Activated naive CD8-positive, alpha-beta T cell treated with anti-CD3 and anti-CD28 coated beads, Interleukin-2, amount 10 ng/mL, durations not matched to agents 7 days and 5 days (primary cell): ENCODE results near the gene SPAG9. TPM values are rescaled to one million over a fixed set of nuclear protein-coding genes. Genes with fewer than 3 reads are reported as not detected.

ENCODE experiments used
- ATAC-seq: fragments of 150-1000 bp; cut with Tn5 transposase; one replicate; pipeline ENCODE4 v1.10.0; 2021; ENCODE audit warnings: low read depth, moderate library complexity
- POLR2A ChIA-PET: fragments of 350-600 bp; sonication (Branson Sonifier 250); formaldehyde crosslinking; loops from one replicate; lab custom pipeline; 2021; ENCODE audit warnings: antibody characterized with exemption; lab: Charles Lee
- DNase-seq: peaks from one replicate; pipeline ENCODE4 v3.0.0; 2021
- H3K27ac Mint-ChIP-seq: one replicate; pipeline ENCODE4 v1.8.0; 2022; ENCODE audit warnings: mild to moderate bottlenecking, mixed read lengths
- H3K27me3 Mint-ChIP-seq: one replicate; pipeline ENCODE4 v1.8.0; 2022; ENCODE audit warnings: mild to moderate bottlenecking, moderate library complexity, mixed read lengths
- H3K36me3 Mint-ChIP-seq: one replicate; pipeline ENCODE4 v1.8.0; 2021; ENCODE audit warnings: mild to moderate bottlenecking, mixed read lengths
- H3K4me1 Mint-ChIP-seq: one replicate; pipeline ENCODE4 v1.8.0; 2021; ENCODE audit warnings: mixed read lengths
- H3K4me3 Mint-ChIP-seq: one replicate; pipeline ENCODE4 v1.8.0; 2022; ENCODE audit warnings: mild to moderate bottlenecking, moderate library complexity, mixed read lengths
- H3K9me3 Mint-ChIP-seq: one replicate; pipeline ENCODE4 v1.8.0; 2021; ENCODE audit warnings: mixed read lengths
- total RNA-seq, 2 experiments: library from RNA; stranded (reverse); gene quantifications; one replicate each; pipeline ENCODE4 v1.2.3, GENCODE V29; 2021

The SPAG9 gene
- total RNA-seq, 2 experiments from 2014 or later, result 52.3 to 62.9 TPM

- Mint-ChIP-seq H3K27ac (no peak overlapping the region), H3K9me3 (no peaks in the 10 kb centered on the region), H3K36me3 (peaks cover 10% of the 10 kb centered on the region), H3K4me1 (peaks cover 5% of the 10 kb centered on the region), H3K4me3 (no peak overlapping the region), H3K27me3 (no peaks in the 10 kb centered on the region)
- POLR2A ChIA-PET, result no interaction called here
- ATAC-seq (no peak), DNase-seq (no peak)
Observed at GRCh38 chr17:51036084-51036483, 84.6 kb downstream of the SPAG9 start.

GRCh38 chr17:51035431-51035830 lies 85.2 kb downstream of the SPAG9 start:
- peaks cover 10% of the 10 kb centered on the region for H3K4me1 Mint-ChIP-seq
- no peak overlapping the region for H3K27ac Mint-ChIP-seq
- POLR2A ChIA-PET, result no interaction called here
- peaks cover 16% of the 10 kb centered on the region for H3K36me3 Mint-ChIP-seq
- ATAC-seq (no peak), DNase-seq (no peak)
- no peaks in the 10 kb centered on the region for H3K27me3 Mint-ChIP-seq
- H3K9me3 Mint-ChIP-seq, result no peaks in the 10 kb centered on the region
- no peak overlapping the region for H3K4me3 Mint-ChIP-seq

GRCh38 chr17:51034800-51035199 lies 85.9 kb downstream of the SPAG9 start:
- POLR2A ChIA-PET, result no interaction called here
- Mint-ChIP-seq H3K36me3 (peaks cover 16% of the 10 kb centered on the region), H3K9me3 (no peaks in the 10 kb centered on the region), H3K27me3 (no peaks in the 10 kb centered on the region), H3K4me1 (peaks cover 15% of the 10 kb centered on the region), H3K4me3 (no peak overlapping the region), H3K27ac (no peak overlapping the region)
- DNase-seq (no peak), ATAC-seq (no peak)

- H3K4me3 Mint-ChIP-seq, result no peak overlapping the region
- ATAC-seq, result no peak
- no peaks in the 10 kb centered on the region for H3K9me3 Mint-ChIP-seq
- peaks cover 16% of the 10 kb centered on the region for H3K36me3 Mint-ChIP-seq
- no peaks in the 10 kb centered on the region for H3K27me3 Mint-ChIP-seq
- no peak overlapping the region for H3K27ac Mint-ChIP-seq
- DNase-seq, result no peak
- POLR2A ChIA-PET, result no interaction called here
- peaks cover 23% of the 10 kb centered on the region for H3K4me1 Mint-ChIP-seq
Observed at GRCh38 chr17:51032850-51033249, 87.8 kb downstream of the SPAG9 start.

GRCh38 chr17:51029568-51030463 lies 90.9 kb downstream of the SPAG9 start:
- peak; percentile 78 for ATAC-seq
- Mint-ChIP-seq H3K36me3 (peaks cover 7% of the 10 kb centered on the region), H3K27ac (peak overlapping the region; percentile 90), H3K9me3 (no peaks in the 10 kb centered on the region), H3K4me1 (peaks cover 20% of the 10 kb centered on the region), H3K4me3 (peak overlapping the region; percentile 79), H3K27me3 (no peaks in the 10 kb centered on the region)
- DNase-seq, result no peak
- POLR2A ChIA-PET, result interaction anchor here (1.0 kb wide), 1 partner anchor 90 kb away, joined by 4 read pairs; the partner anchor contains the start of gene SPAG9

GRCh38 chr17:51029142-51029541 lies 91.5 kb downstream of the SPAG9 start:
- POLR2A ChIA-PET, result no interaction called here
- Mint-ChIP-seq H3K27ac (peak overlapping the region; percentile 90), H3K27me3 (no peaks in the 10 kb centered on the region), H3K4me3 (peak overlapping the region; percentile 79), H3K4me1 (peaks cover 20% of the 10 kb centered on the region), H3K36me3 (peaks cover 7% of the 10 kb centered on the region), H3K9me3 (no peaks in the 10 kb centered on the region)
- no peak for ATAC-seq
- DNase-seq, result no peak

GRCh38 chr17:51028176-51028863 lies 92.3 kb downstream of the SPAG9 start:
- Mint-ChIP-seq H3K9me3 (no peaks in the 10 kb centered on the region), H3K27ac (no peak overlapping the region), H3K4me3 (no peak overlapping the region), H3K4me1 (peaks cover 20% of the 10 kb centered on the region), H3K36me3 (peaks cover 7% of the 10 kb centered on the region), H3K27me3 (no peaks in the 10 kb centered on the region)
- POLR2A ChIA-PET, result interaction anchor here (1.6 kb wide), 1 partner anchor 92 kb away, joined by 5 read pairs; the partner anchor contains the start of gene SPAG9
- no peak for DNase-seq
- ATAC-seq, result no peak

- Mint-ChIP-seq H3K9me3 (no peaks in the 10 kb centered on the region), H3K4me1 (peaks cover 2% of the 10 kb centered on the region), H3K36me3 (peaks cover 10% of the 10 kb centered on the region), H3K27ac (no peak overlapping the region), H3K27me3 (no peaks in the 10 kb centered on the region), H3K4me3 (no peak overlapping the region)
- ATAC-seq, result no peak
- DNase-seq, result no peak
- POLR2A ChIA-PET, result no interaction called here
Observed at GRCh38 chr17:51018541-51018940, 102.1 kb downstream of the SPAG9 start.

- ATAC-seq (no peak), DNase-seq (no peak)
- POLR2A ChIA-PET, result no interaction called here
Observed at GRCh38 chr17:51017270-51017669, 103.4 kb downstream of the SPAG9 start.

GRCh38 chr17:51016099-51016498 lies 104.6 kb downstream of the SPAG9 start:
- DNase-seq, result no peak
- H3K9me3 Mint-ChIP-seq, result no peaks in the 10 kb centered on the region
- no peaks in the 10 kb centered on the region for H3K27me3 Mint-ChIP-seq
- H3K4me3 Mint-ChIP-seq, result no peak overlapping the region
- ATAC-seq, result no peak
- no peak overlapping the region for H3K27ac Mint-ChIP-seq
- H3K4me1 Mint-ChIP-seq, result peaks cover 2% of the 10 kb centered on the region
- H3K36me3 Mint-ChIP-seq, result peaks cover 10% of the 10 kb centered on the region
- POLR2A ChIA-PET, result no interaction called here

More at GRCh38 chr17:51017270-51017669, 103.4 kb downstream of the SPAG9 start:
- no peaks in the 10 kb centered on the region for H3K27me3 Mint-ChIP-seq
- H3K4me1 Mint-ChIP-seq, result peaks cover 2% of the 10 kb centered on the region
- no peaks in the 10 kb centered on the region for H3K9me3 Mint-ChIP-seq
- no peak overlapping the region for H3K4me3 Mint-ChIP-seq
- no peak overlapping the region for H3K27ac Mint-ChIP-seq
- peaks cover 10% of the 10 kb centered on the region for H3K36me3 Mint-ChIP-seq

- H3K36me3 Mint-ChIP-seq, result peaks cover 12% of the 10 kb centered on the region
- H3K27ac Mint-ChIP-seq, result no peak overlapping the region
- peaks cover 2% of the 10 kb centered on the region for H3K4me1 Mint-ChIP-seq
- POLR2A ChIA-PET, result no interaction called here
- H3K9me3 Mint-ChIP-seq, result no peaks in the 10 kb centered on the region
- ATAC-seq, result no peak
- no peak overlapping the region for H3K4me3 Mint-ChIP-seq
- no peaks in the 10 kb centered on the region for H3K27me3 Mint-ChIP-seq
- DNase-seq, result no peak
Observed at GRCh38 chr17:51015145-51015558, 105.5 kb downstream of the SPAG9 start.

GRCh38 chr17:51014129-51014528 lies 106.5 kb downstream of the SPAG9 start:
- POLR2A ChIA-PET, result no interaction called here
- DNase-seq, result no peak
- H3K27ac Mint-ChIP-seq, result no peak overlapping the region
- ATAC-seq, result no peak
- H3K4me3 Mint-ChIP-seq, result no peak overlapping the region
- peaks cover 10% of the 10 kb centered on the region for H3K36me3 Mint-ChIP-seq
- H3K27me3 Mint-ChIP-seq, result no peaks in the 10 kb centered on the region
- no peaks in the 10 kb centered on the region for H3K9me3 Mint-ChIP-seq
- H3K4me1 Mint-ChIP-seq, result peaks cover 2% of the 10 kb centered on the region

- Mint-ChIP-seq H3K9me3 (no peaks in the 10 kb centered on the region), H3K27me3 (no peaks in the 10 kb centered on the region), H3K27ac (no peak overlapping the region), H3K4me1 (peaks cover 2% of the 10 kb centered on the region), H3K4me3 (no peak overlapping the region), H3K36me3 (peaks cover 10% of the 10 kb centered on the region)
- no peak for ATAC-seq
- POLR2A ChIA-PET, result no interaction called here
- DNase-seq, result no peak
Observed at GRCh38 chr17:51013322-51013721, 107.3 kb downstream of the SPAG9 start.
